H9 (cell line): ENCODE results near the gene PRR29. TPM values are rescaled to one million over a fixed set of nuclear protein-coding genes. Genes with fewer than 3 reads are reported as not detected.

Experiments used
- DNase-seq: peaks from one replicate; pipeline ENCODE4 v3.0.0-alpha.2; 2017
- H2AFZ ChIP-seq: one replicate; pipeline ENCODE4 v1.6.1; 2013; ENCODE audit warnings: mild to moderate bottlenecking, low read length, control low read depth, moderate library complexity
- H2AK5ac ChIP-seq: 2 replicates; pipeline ENCODE4 v1.6.1; 2013; ENCODE audit warnings: low read length, control low read depth, mixed read lengths; ENCODE audit not compliant: insufficient read length
- H2BK120ac ChIP-seq: one replicate; pipeline ENCODE4 v1.6.1; 2013; ENCODE audit warnings: low read depth, mild to moderate bottlenecking, low read length, control low read depth, inconsistent platforms; ENCODE audit not compliant: poor library complexity, severe bottlenecking
- H2BK12ac ChIP-seq: 2 replicates; pipeline ENCODE4 v1.6.1; 2013; ENCODE audit warnings: low read length, control low read depth, mixed read lengths, low read depth; ENCODE audit not compliant: insufficient read length
- H2BK15ac ChIP-seq: 2 replicates; pipeline ENCODE4 v1.6.1; 2013; ENCODE audit warnings: low read depth, low read length, control low read depth
- H2BK20ac ChIP-seq: one replicate; pipeline ENCODE4 v1.6.1; 2013; ENCODE audit warnings: low read depth, mild to moderate bottlenecking, low read length, control low read depth, inconsistent platforms; ENCODE audit not compliant: poor library complexity, severe bottlenecking
- H2BK5ac ChIP-seq: 2 replicates; pipeline ENCODE4 v1.6.1; 2013; ENCODE audit warnings: low read length, control low read depth, mixed read lengths; ENCODE audit not compliant: insufficient read length
- H3K14ac ChIP-seq: 2 replicates; pipeline ENCODE4 v1.6.1; 2013; ENCODE audit warnings: low read length, control low read depth; ENCODE audit not compliant: insufficient read depth
- H3K18ac ChIP-seq: 2 replicates; pipeline ENCODE4 v1.6.1; 2013; ENCODE audit warnings: low read depth, mild to moderate bottlenecking, mixed read lengths, low read length, control low read depth; ENCODE audit not compliant: insufficient read length
- H3K23ac ChIP-seq: 2 replicates; pipeline ENCODE4 v1.6.1; 2013; ENCODE audit warnings: low read length, control low read depth, mixed read lengths, low read depth; ENCODE audit not compliant: insufficient read length
- H3K23me2 ChIP-seq: 2 replicates; pipeline ENCODE4 v1.6.1; 2013; ENCODE audit warnings: low read depth, mild to moderate bottlenecking, mixed read lengths, low read length, control low read depth; ENCODE audit not compliant: insufficient read length, poor library complexity, severe bottlenecking
- H3K27ac ChIP-seq: 2 replicates; pipeline ENCODE4 v1.5.1; 2013; ENCODE audit warnings: low read length, control low read depth, mixed read lengths, low read depth; ENCODE audit not compliant: insufficient read length
- H3K27me3 ChIP-seq: 2 replicates; pipeline ENCODE4 v1.6.1; 2013; ENCODE audit warnings: low read length, control low read depth, inconsistent platforms; ENCODE audit not compliant: insufficient read depth
- H3K4ac ChIP-seq: 2 replicates; pipeline ENCODE4 v1.6.1; 2013; ENCODE audit warnings: low read depth, mild to moderate bottlenecking, control low read depth, inconsistent platforms, low read length, moderate library complexity
- H3K4me1 ChIP-seq: 2 replicates; pipeline ENCODE4 v1.6.1; 2013; ENCODE audit warnings: low read length, control low read depth, inconsistent platforms; ENCODE audit not compliant: insufficient read depth
- H3K4me2 ChIP-seq: 2 replicates; pipeline ENCODE4 v1.6.1; 2013; ENCODE audit warnings: low read length, control low read depth, mixed read lengths; ENCODE audit not compliant: insufficient read length, insufficient read depth
- H3K56ac ChIP-seq: 2 replicates; pipeline ENCODE4 v1.6.1; 2013; ENCODE audit warnings: low read depth, mild to moderate bottlenecking, mixed read lengths, low read length, control low read depth; ENCODE audit not compliant: insufficient read length
- H3K79me1 ChIP-seq: 2 replicates; pipeline ENCODE4 v1.6.1; 2013; ENCODE audit warnings: low read depth, mild to moderate bottlenecking, moderate library complexity, low read length, control low read depth, inconsistent platforms; ENCODE audit not compliant: insufficient read depth, poor library complexity, severe bottlenecking
- H3K79me2 ChIP-seq: 2 replicates; pipeline ENCODE4 v1.6.1; 2013; ENCODE audit warnings: low read length, control low read depth, inconsistent platforms; ENCODE audit not compliant: insufficient read depth
- H3K9ac ChIP-seq: 2 replicates; pipeline ENCODE4 v1.6.1; 2013; ENCODE audit warnings: low read length, control low read depth, mixed read lengths; ENCODE audit not compliant: insufficient read length; ENCODE audit errors: extremely low read depth
- H3K9me3 ChIP-seq: one replicate; pipeline ENCODE4 v1.6.1; 2013; ENCODE audit warnings: low read depth, low read length, inconsistent platforms; ENCODE audit not compliant: control insufficient read depth
- H3T11ph ChIP-seq: one replicate; pipeline ENCODE4 v1.6.1; 2013; ENCODE audit warnings: mild to moderate bottlenecking, low read length, control low read depth, inconsistent platforms
- H4K20me1 ChIP-seq: one replicate; pipeline ENCODE4 v1.6.1; 2013; ENCODE audit not compliant: control insufficient read depth, insufficient read length, insufficient read depth
- H4K5ac ChIP-seq: 2 replicates; pipeline ENCODE4 v1.6.1; 2013; ENCODE audit warnings: low read depth, mild to moderate bottlenecking, mixed read lengths, low read length, control low read depth; ENCODE audit not compliant: insufficient read length
- H4K8ac ChIP-seq: replicated peaks from 2 replicates; pipeline ENCODE4 v1.6.1; 2013; ENCODE audit warnings: low read length, control low read depth, mixed read lengths, low read depth; ENCODE audit not compliant: insufficient read length
- H4K91ac ChIP-seq: 2 replicates; pipeline ENCODE4 v1.6.1; 2013; ENCODE audit warnings: low read depth, mild to moderate bottlenecking, moderate library complexity, mixed read lengths, low read length, control low read depth; ENCODE audit not compliant: insufficient read length
- H3K27ac Mint-ChIP-seq, 3 experiments: 2 replicates in 2 of 3; 3 replicates in 1 of 3; pipeline ENCODE4 v1.8.0; 2020 to 2021; ENCODE audit warnings: mixed read lengths in 3 of 3, mild to moderate bottlenecking in 1 of 3, moderate library complexity in 1 of 3
- H3K27me3 Mint-ChIP-seq: 2 replicates; pipeline ENCODE4 v1.8.0; 2021; ENCODE audit warnings: low read depth, mild to moderate bottlenecking, moderate library complexity, mixed read lengths
- H3K36me3 Mint-ChIP-seq, 3 experiments: 2 replicates in 2 of 3; 3 replicates in 1 of 3; pipeline ENCODE4 v1.8.0; 2020 to 2021; ENCODE audit warnings: low read depth in 3 of 3, mixed read lengths in 3 of 3; ENCODE audit not compliant: insufficient read depth in 1 of 3
- H3K4me1 Mint-ChIP-seq, 2 experiments: 2 replicates each; pipeline ENCODE4 v1.8.0; 2020; ENCODE audit warnings: mixed read lengths in 2 of 2
- H3K4me3 Mint-ChIP-seq, 2 experiments: 2 replicates in 1 of 2; 3 replicates in 1 of 2; pipeline ENCODE4 v1.8.0; 2020 to 2021; ENCODE audit warnings: mild to moderate bottlenecking in 2 of 2, mixed read lengths in 2 of 2, moderate library complexity in 1 of 2
- H3K9me3 Mint-ChIP-seq, 2 experiments: 2 replicates in 1 of 2; 3 replicates in 1 of 2; pipeline ENCODE4 v1.8.0; 2020; ENCODE audit warnings: mild to moderate bottlenecking in 2 of 2, mixed read lengths in 2 of 2, moderate library complexity in 1 of 2
- whole genome bisulfite sequencing: extraction: QIAGEN DNeasy Blood & Tissue Kit; methylation state at CpG from one replicate; pipeline ENCODE4 v1.1.7; 2013; ENCODE audit warnings: missing lambda C conversion rate, low lambda C conversion rate, mixed read lengths; ENCODE audit not compliant: insufficient read length; ENCODE audit errors: extremely low coverage; 5-methylcytosine and 5-hydroxymethylcytosine counted together
- total RNA-seq: library from RNA; stranded (reverse); gene quantifications from 2 replicates; pipeline ENCODE4 v1.2.1, GENCODE V29; 2021
- TF ChIP-seq, protein P1 (sequence below): fragments of 200-600 bp; sonication (generic); conservative IDR thresholded peaks from 3 replicates; pipeline ENCODE4 v1.8.0; 2021; ENCODE audit warnings: antibody characterized with exemption, mild to moderate bottlenecking

Gene PRR29
- total RNA-seq, 1 experiment from 2014 or later: 0.87 TPM

GRCh38 chr17:64016974-64017373 lies 18.8 kb downstream of the PRR29 start:
- peaks cover 3% of the 10 kb centered on the region for H3K23me2 ChIP-seq
- no peak overlapping the region for H3T11ph ChIP-seq
- H3K9ac ChIP-seq: no peak overlapping the region
- DNase-seq: no peak
- Mint-ChIP-seq H3K4me1 (peaks cover 3 to 4% of the 10 kb centered on the region in 2 experiments), H3K9me3 (peaks cover 0 to 2% of the 10 kb centered on the region in 2 experiments; a peak in 1 of 5 replicates), H3K27ac (no peak overlapping the region), H3K4me3 (no peak overlapping the region), H3K27me3 (peaks cover 11% of the 10 kb centered on the region), H3K36me3 (no peaks in the 10 kb centered on the region)
- no CpG with 5 or more reads among the region's 3 CpGs for WGBS
- no peak overlapping the region for H4K91ac ChIP-seq
- no peaks in the 10 kb centered on the region for H4K20me1 ChIP-seq
- H2AK5ac ChIP-seq: no peak overlapping the region
- H3K27me3 ChIP-seq: no peaks in the 10 kb centered on the region; the same call in 1 of the 2 replicates
- no peak overlapping the region for H2BK120ac ChIP-seq
- no peak overlapping the region for H4K8ac ChIP-seq
- no peak overlapping the region for H3K4ac ChIP-seq
- H3K9me3 ChIP-seq: no peaks in the 10 kb centered on the region
- H4K5ac ChIP-seq: no peak overlapping the region
- TF ChIP-seq, protein P1, sequence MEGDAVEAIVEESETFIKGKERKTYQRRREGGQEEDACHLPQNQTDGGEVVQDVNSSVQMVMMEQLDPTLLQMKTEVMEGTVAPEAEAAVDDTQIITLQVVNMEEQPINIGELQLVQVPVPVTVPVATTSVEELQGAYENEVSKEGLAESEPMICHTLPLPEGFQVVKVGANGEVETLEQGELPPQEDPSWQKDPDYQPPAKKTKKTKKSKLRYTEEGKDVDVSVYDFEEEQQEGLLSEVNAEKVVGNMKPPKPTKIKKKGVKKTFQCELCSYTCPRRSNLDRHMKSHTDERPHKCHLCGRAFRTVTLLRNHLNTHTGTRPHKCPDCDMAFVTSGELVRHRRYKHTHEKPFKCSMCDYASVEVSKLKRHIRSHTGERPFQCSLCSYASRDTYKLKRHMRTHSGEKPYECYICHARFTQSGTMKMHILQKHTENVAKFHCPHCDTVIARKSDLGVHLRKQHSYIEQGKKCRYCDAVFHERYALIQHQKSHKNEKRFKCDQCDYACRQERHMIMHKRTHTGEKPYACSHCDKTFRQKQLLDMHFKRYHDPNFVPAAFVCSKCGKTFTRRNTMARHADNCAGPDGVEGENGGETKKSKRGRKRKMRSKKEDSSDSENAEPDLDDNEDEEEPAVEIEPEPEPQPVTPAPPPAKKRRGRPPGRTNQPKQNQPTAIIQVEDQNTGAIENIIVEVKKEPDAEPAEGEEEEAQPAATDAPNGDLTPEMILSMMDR: no peak
- H3K4me1 ChIP-seq: no peaks in the 10 kb centered on the region
- no peak overlapping the region for H3K27ac ChIP-seq
- H2BK5ac ChIP-seq: no peak overlapping the region
- no peaks in the 10 kb centered on the region for H3K79me2 ChIP-seq
- H3K4me2 ChIP-seq: no peak overlapping the region
- no peak overlapping the region for H2BK12ac ChIP-seq
- no peak overlapping the region for H2BK15ac ChIP-seq
- H3K18ac ChIP-seq: no peak overlapping the region
- H3K14ac ChIP-seq: no peak overlapping the region
- no peak overlapping the region for H3K56ac ChIP-seq
- H2BK20ac ChIP-seq: no peak overlapping the region
- no peaks in the 10 kb centered on the region for H3K79me1 ChIP-seq
- no peak overlapping the region for H2AFZ ChIP-seq
- H3K23ac ChIP-seq: no peak overlapping the region
